HG03558 (cell line): ENCODE data around the gene PDK4.
"Not testable (repeated sequence)": the region's sequence is repeated elsewhere in the genome, so short reads cannot be mapped to it uniquely, and the experiment has no call there.

Source experiments
- ATAC-seq: cut with Tn5 transposase; IDR thresholded peaks from one replicate; pipeline ENCODE4 v1.9.1; 2021; ENCODE audit warnings: moderate number of reproducible peaks; ENCODE audit not compliant: unreplicated experiment; ENCODE audit errors: extremely low read depth

PDK4 gene

GRCh38 chr7:95579318-95579717 is 17.0 kb downstream of the PDK4 start:
- no peak for ATAC-seq

GRCh38 chr7:95578299-95578855 is 17.9 kb downstream of the PDK4 start:
- no peak for ATAC-seq

GRCh38 chr7:95577137-95577536 is 19.2 kb downstream of the PDK4 start:
- ATAC-seq = no peak

- no peak for ATAC-seq
Measured at GRCh38 chr7:95569720-95570119, 26.6 kb downstream of the PDK4 start.

- ATAC-seq = no peak
Measured at GRCh38 chr7:95560674-95561073, 35.6 kb downstream of the PDK4 start.

GRCh38 chr7:95558864-95559263 is 37.5 kb downstream of the PDK4 start:
- ATAC-seq = no peak

GRCh38 chr7:95556777-95557176 is 39.5 kb downstream of the PDK4 start:
- ATAC-seq = no peak

- no peak for ATAC-seq
Measured at GRCh38 chr7:95553939-95554338, 42.4 kb downstream of the PDK4 start.

- ATAC-seq = not testable (repeated sequence)
Measured at GRCh38 chr7:95552010-95552926, 44.0 kb downstream of the PDK4 start.

- ATAC-seq = no peak
Measured at GRCh38 chr7:95550546-95550945, 45.8 kb downstream of the PDK4 start.

- no peak for ATAC-seq
Measured at GRCh38 chr7:95549818-95550529, 46.3 kb downstream of the PDK4 start.

GRCh38 chr7:95547361-95548348 is 48.7 kb downstream of the PDK4 start:
- no peak for ATAC-seq

GRCh38 chr7:95546647-95547046 is 49.7 kb downstream of the PDK4 start:
- ATAC-seq = no peak

- ATAC-seq = no peak
Measured at GRCh38 chr7:95545673-95546072, 50.6 kb downstream of the PDK4 start.

- no peak for ATAC-seq
Measured at GRCh38 chr7:95545007-95545615, 51.2 kb downstream of the PDK4 start.

- no peak for ATAC-seq
Measured at GRCh38 chr7:95544171-95544570, 52.1 kb downstream of the PDK4 start.

- ATAC-seq = no peak
Measured at GRCh38 chr7:95543312-95543711, 53.0 kb downstream of the PDK4 start.

GRCh38 chr7:95540366-95540765 is 56.0 kb downstream of the PDK4 start:
- no peak for ATAC-seq

- ATAC-seq = no peak
Measured at GRCh38 chr7:95539426-95539825, 56.9 kb downstream of the PDK4 start.

- no peak for ATAC-seq
Measured at GRCh38 chr7:95537468-95537867, 58.8 kb downstream of the PDK4 start.
